Hepatocyte (in vitro differentiated cells): ENCODE data around the gene OR51G2. TPM values are rescaled to one million over a fixed set of nuclear protein-coding genes. Genes with fewer than 3 reads are reported as not detected.

Experiments
- DNase-seq: peaks from one replicate; pipeline ENCODE4 v3.0.0-alpha.2; 2016; ENCODE audit warnings: low spot score
- H2AFZ ChIP-seq: fragments of 200-600 bp; sonication (generic); 2 replicates; pipeline ENCODE4 v1.6.0; 2016; ENCODE audit warnings: antibody characterized with exemption, mild to moderate bottlenecking
- H3K27ac ChIP-seq: fragments of 200-600 bp; sonication (generic); 2 replicates; pipeline ENCODE4 v1.5.1; 2016; ENCODE audit warnings: mild to moderate bottlenecking
- H3K27me3 ChIP-seq: fragments of 200-600 bp; sonication (generic); 2 replicates; pipeline ENCODE4 v1.6.1; 2016
- H3K36me3 ChIP-seq: fragments of 200-600 bp; sonication (generic); replicated peaks from 2 replicates; pipeline ENCODE4 v1.5.1; 2016; ENCODE audit warnings: low read depth; ENCODE audit not compliant: insufficient read depth
- H3K4me1 ChIP-seq: fragments of 200-600 bp; sonication (generic); 2 replicates; pipeline ENCODE4 v1.5.1; 2016; ENCODE audit warnings: mild to moderate bottlenecking, moderate library complexity; ENCODE audit not compliant: insufficient read depth
- H3K4me2 ChIP-seq: fragments of 200-600 bp; sonication (generic); 2 replicates; pipeline ENCODE4 v1.6.0; 2016
- H3K4me3 ChIP-seq: fragments of 200-600 bp; sonication (generic); 2 replicates; pipeline ENCODE4 v1.5.1; 2016; ENCODE audit warnings: mild to moderate bottlenecking
- H3K79me2 ChIP-seq: fragments of 200-600 bp; sonication (generic); 2 replicates; pipeline ENCODE4 v1.6.0; 2017; ENCODE audit warnings: mild to moderate bottlenecking
- H3K9me2 ChIP-seq: fragments of 200-600 bp; sonication (generic); replicated peaks from 2 replicates; pipeline ENCODE4 v1.6.0; 2017; ENCODE audit warnings: mild to moderate bottlenecking; ENCODE audit not compliant: insufficient read depth
- H3K9me3 ChIP-seq: fragments of 200-600 bp; sonication (generic); 2 replicates; pipeline ENCODE4 v1.5.1; 2016; ENCODE audit warnings: low read depth, mild to moderate bottlenecking
- H4K20me1 ChIP-seq: fragments of 200-600 bp; sonication (generic); 2 replicates; pipeline ENCODE4 v1.6.0; 2016; ENCODE audit warnings: mild to moderate bottlenecking; ENCODE audit not compliant: insufficient read depth, poor library complexity, severe bottlenecking
- EZH2 ChIP-seq: fragments of 200-600 bp; sonication (generic); IDR thresholded peaks from 2 replicates; pipeline ENCODE4 v1.6.1; 2016; ENCODE audit warnings: antibody characterized with exemption, mild to moderate bottlenecking, borderline replicate concordance
- EZH2phosphoT487 ChIP-seq: fragments of 200-600 bp; sonication (generic); IDR thresholded peaks from one replicate; pipeline ENCODE4 v1.6.1; 2018; ENCODE audit warnings: antibody characterized with exemption, mild to moderate bottlenecking, low read depth, moderate library complexity; ENCODE audit not compliant: unreplicated experiment, severe bottlenecking
- WGBS: methylation state at CpG from one replicate; pipeline ENCODE4 v1.1.6; 2016; ENCODE audit warnings: low lambda C conversion rate; ENCODE audit errors: missing lambda C conversion rate; 5-methylcytosine and 5-hydroxymethylcytosine counted together
- polyA plus RNA-seq: library from polyadenylated mRNA; unstranded; fragments of >200 nt; fragmentation: Nextera tagmentation; extraction: Ambion mirVana; gene quantifications from 2 replicates; pipeline ENCODE4 v1.2.1, GENCODE V29; 2016
- total RNA-seq: library from RNA; depleted of rRNA; stranded (reverse); fragments of >200 nt; gene quantifications from 2 replicates; pipeline ENCODE4 v1.2.3, GENCODE V29; 2014
- TF ChIP-seq, protein P1 (sequence below): fragments of 200-600 bp; sonication (generic); IDR thresholded peaks from 2 replicates; pipeline ENCODE4 v1.5.1; 2016; ENCODE audit warnings: antibody characterized with exemption, mild to moderate bottlenecking; ENCODE audit not compliant: poor library complexity

The OR51G2 gene
- total and polyA plus RNA-seq, 2 experiments from 2014 or later, result not detected

DNA sequence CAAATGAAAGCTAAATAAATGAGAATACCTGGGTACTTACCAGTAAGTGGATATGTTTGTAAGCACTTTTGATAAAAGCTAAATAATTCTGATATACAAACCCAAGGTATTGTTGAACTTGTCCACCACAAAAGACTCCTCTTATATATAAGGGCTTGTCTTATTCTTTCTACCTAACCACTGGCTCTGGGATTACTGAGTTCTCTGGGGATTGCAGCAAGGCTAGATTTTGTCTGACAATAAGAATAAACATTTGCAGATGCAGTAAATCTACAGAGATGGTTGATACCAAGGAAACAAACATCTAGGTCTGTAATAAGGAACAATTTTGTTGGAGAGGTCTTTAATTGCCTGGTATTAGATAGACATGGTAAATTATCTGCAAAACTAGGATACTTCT is 28.4 kb upstream of the OR51G2 start, which contains the start of gene OR51A4:
TSS of gene OR51A4 (minus strand) at position 101 of the 400 bp plus-strand sequence. CDS start 505 bp downstream, outside the sequence.
- Histone ChIP-seq H2AFZ (no peak within 1 kb of the TSS), H3K27ac (no peak within 1 kb of the TSS), H3K4me3 (no peak within 1 kb of the TSS), H3K9me2 (no peaks in the 10 kb centered on the region), H3K4me1 (no peaks in the 10 kb centered on the region), H3K36me3 (no peaks in the 10 kb centered on the region), H3K27me3 (no peaks in the 10 kb centered on the region), H3K79me2 (no peaks in the 10 kb centered on the region), H3K4me2 (no peak within 1 kb of the TSS), H3K9me3 (no peaks in the 10 kb centered on the region), H4K20me1 (no peaks in the 10 kb centered on the region)
- DNase-seq, result no peak
- TF ChIP-seq EZH2phosphoT487, result no peak
- TF ChIP-seq, protein P1, sequence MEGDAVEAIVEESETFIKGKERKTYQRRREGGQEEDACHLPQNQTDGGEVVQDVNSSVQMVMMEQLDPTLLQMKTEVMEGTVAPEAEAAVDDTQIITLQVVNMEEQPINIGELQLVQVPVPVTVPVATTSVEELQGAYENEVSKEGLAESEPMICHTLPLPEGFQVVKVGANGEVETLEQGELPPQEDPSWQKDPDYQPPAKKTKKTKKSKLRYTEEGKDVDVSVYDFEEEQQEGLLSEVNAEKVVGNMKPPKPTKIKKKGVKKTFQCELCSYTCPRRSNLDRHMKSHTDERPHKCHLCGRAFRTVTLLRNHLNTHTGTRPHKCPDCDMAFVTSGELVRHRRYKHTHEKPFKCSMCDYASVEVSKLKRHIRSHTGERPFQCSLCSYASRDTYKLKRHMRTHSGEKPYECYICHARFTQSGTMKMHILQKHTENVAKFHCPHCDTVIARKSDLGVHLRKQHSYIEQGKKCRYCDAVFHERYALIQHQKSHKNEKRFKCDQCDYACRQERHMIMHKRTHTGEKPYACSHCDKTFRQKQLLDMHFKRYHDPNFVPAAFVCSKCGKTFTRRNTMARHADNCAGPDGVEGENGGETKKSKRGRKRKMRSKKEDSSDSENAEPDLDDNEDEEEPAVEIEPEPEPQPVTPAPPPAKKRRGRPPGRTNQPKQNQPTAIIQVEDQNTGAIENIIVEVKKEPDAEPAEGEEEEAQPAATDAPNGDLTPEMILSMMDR, result no peak

DNA sequence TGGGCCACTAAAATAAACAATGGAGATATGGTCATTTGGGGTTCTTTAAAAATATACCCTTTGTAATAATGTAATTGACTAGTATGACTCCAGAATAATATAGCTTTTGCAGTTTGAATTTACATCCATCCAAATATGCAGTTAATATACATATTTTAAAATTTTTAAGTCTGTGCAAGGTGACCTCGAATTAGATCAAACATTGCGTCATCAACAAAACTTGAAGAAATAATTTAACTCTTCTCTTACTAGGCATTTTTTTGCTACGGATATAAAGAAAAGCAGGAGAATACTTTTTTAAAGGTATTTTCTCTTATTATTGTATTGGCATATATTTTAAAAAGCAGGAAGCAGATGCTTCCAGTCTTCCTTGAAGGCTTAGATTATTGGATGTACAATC is 17.6 kb upstream of the OR51G2 start:
- Histone ChIP-seq H3K27ac (no peak overlapping the region), H3K9me3 (no peaks in the 10 kb centered on the region), H3K27me3 (no peaks in the 10 kb centered on the region), H3K4me2 (no peak overlapping the region), H3K4me1 (no peaks in the 10 kb centered on the region), H4K20me1 (no peaks in the 10 kb centered on the region), H3K79me2 (no peaks in the 10 kb centered on the region), H3K36me3 (no peaks in the 10 kb centered on the region), H3K9me2 (no peaks in the 10 kb centered on the region), H2AFZ (no peak overlapping the region), H3K4me3 (no peak overlapping the region)
- no peak for TF ChIP-seq EZH2
- TF ChIP-seq, protein P1, result no peak
- TF ChIP-seq EZH2phosphoT487, result no peak
- DNase-seq, result no peak
- 84% methylated on average over 3 of the region's 3 CpGs for WGBS

DNA sequence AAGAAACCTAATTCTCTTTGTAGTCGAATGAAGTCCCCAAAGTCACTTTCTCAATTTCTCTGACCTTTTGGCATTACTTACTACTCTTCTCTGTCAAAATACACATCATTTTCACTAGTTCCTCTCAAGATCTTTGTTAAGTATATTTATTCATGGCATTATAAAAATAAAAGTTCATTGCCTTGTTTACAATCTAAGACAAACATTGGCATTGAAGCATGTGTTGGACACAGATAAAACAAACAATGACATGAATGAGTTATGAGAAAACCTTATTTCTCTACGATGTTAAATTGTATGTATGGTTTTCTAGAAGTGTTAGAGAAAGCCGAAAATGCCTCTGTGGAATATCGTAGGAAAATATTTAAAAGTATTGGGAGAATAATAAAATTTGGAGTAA is 13.6 kb upstream of the OR51G2 start:
- no peaks in the 10 kb centered on the region for H3K27me3 ChIP-seq
- WGBS, result 83% methylated on average over 4 of the region's 4 CpGs
- no peaks in the 10 kb centered on the region for H4K20me1 ChIP-seq
- H2AFZ ChIP-seq, result no peak overlapping the region
- no peak for TF ChIP-seq EZH2phosphoT487
- TF ChIP-seq, protein P1, result no peak
- no peak for TF ChIP-seq EZH2
- H3K9me2 ChIP-seq, result no peaks in the 10 kb centered on the region
- H3K4me2 ChIP-seq, result no peak overlapping the region
- no peaks in the 10 kb centered on the region for H3K4me1 ChIP-seq
- H3K9me3 ChIP-seq, result no peaks in the 10 kb centered on the region
- H3K4me3 ChIP-seq, result no peak overlapping the region
- no peak for DNase-seq
- H3K36me3 ChIP-seq, result no peaks in the 10 kb centered on the region
- H3K79me2 ChIP-seq, result no peaks in the 10 kb centered on the region
- H3K27ac ChIP-seq, result no peak overlapping the region

DNA sequence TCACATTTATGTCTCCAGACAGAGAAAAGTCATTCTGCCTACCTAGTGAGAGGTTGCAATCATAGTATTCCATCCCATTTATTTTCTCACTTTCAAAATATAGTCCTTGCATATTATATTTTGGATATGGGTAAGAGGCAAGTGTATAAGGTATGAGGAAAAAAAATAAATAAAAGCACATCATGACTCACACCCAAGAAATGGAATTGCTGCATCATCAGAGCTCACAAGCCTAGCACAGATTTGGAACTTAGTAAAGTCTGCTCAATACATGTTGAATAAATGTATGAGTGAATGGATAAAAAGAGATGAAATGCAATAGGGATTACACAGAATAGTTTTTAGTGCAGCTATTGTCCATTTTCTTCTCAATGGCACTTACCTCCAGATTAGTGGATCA is 7.5 kb upstream of the OR51G2 start:
- H3K4me3 ChIP-seq, result no peak overlapping the region
- no peaks in the 10 kb centered on the region for H3K4me1 ChIP-seq
- no peaks in the 10 kb centered on the region for H4K20me1 ChIP-seq
- no peak overlapping the region for H2AFZ ChIP-seq
- no peak overlapping the region for H3K4me2 ChIP-seq
- H3K27me3 ChIP-seq, result no peaks in the 10 kb centered on the region
- no peaks in the 10 kb centered on the region for H3K9me3 ChIP-seq
- no peak for DNase-seq
- H3K79me2 ChIP-seq, result no peaks in the 10 kb centered on the region
- TF ChIP-seq, protein P1, result no peak
- TF ChIP-seq EZH2, result no peak
- TF ChIP-seq EZH2phosphoT487, result no peak
- no peaks in the 10 kb centered on the region for H3K9me2 ChIP-seq
- H3K27ac ChIP-seq, result no peak overlapping the region
- H3K36me3 ChIP-seq, result no peaks in the 10 kb centered on the region
